Activated naive CD4-positive, alpha-beta T cell treated with anti-CD3 and anti-CD28 coated beads for 36 hours (primary cell): ENCODE results near the gene SLIT1. TPM values are rescaled to one million over a fixed set of nuclear protein-coding genes. Genes with fewer than 3 reads are reported as not detected.

Experiments used
- CTCF ChIA-PET: fragments of 350-600 bp; sonication (Branson Sonifier 250); formaldehyde crosslinking; loops from one replicate; lab custom pipeline; 2021; ENCODE audit warnings: antibody characterized with exemption; lab: Charles Lee
- DNase-seq: peaks from one replicate; pipeline ENCODE4 v3.0.0-alpha.2; 2020
- H3K27ac Mint-ChIP-seq: one replicate; pipeline ENCODE4 v1.8.0; 2021; ENCODE audit warnings: mild to moderate bottlenecking, mixed read lengths
- H3K27me3 Mint-ChIP-seq: one replicate; pipeline ENCODE4 v1.8.0; 2021; ENCODE audit warnings: low read depth, mixed read lengths
- H3K36me3 Mint-ChIP-seq: one replicate; pipeline ENCODE4 v1.8.0; 2021; ENCODE audit warnings: low read depth, mixed read lengths
- H3K4me1 Mint-ChIP-seq: one replicate; pipeline ENCODE4 v1.8.0; 2021; ENCODE audit warnings: low read depth, mixed read lengths
- H3K4me3 Mint-ChIP-seq: one replicate; pipeline ENCODE4 v1.8.0; 2021; ENCODE audit warnings: mild to moderate bottlenecking, moderate library complexity, mixed read lengths
- H3K9me3 Mint-ChIP-seq: one replicate; pipeline ENCODE4 v1.8.0; 2021; ENCODE audit warnings: mixed read lengths
- intact Hi-C: fragments of 100-400 bp; cut with micrococcal nuclease; formaldehyde crosslinking; loops from one replicate; pipeline ENCODE4 v1.15.1; 2023
- total RNA-seq, 2 experiments: library from RNA; stranded (reverse); gene quantifications; one replicate each; pipeline ENCODE4 v1.2.3, GENCODE V29; 2021

Gene SLIT1
- total RNA-seq, 2 experiments from 2014 or later = 0.44 to 0.60 TPM

- CTCF ChIA-PET = interaction anchor here (1.4 kb wide), 1 partner anchor 144 kb away, joined by 3 read pairs; no protein-coding TSS in a partner anchor
- DNase-seq = no peak
- intact Hi-C loops = no loop called here
- Mint-ChIP-seq H3K27me3 (no peaks in the 10 kb centered on the region), H3K4me3 (no peak overlapping the region), H3K9me3 (no peaks in the 10 kb centered on the region), H3K36me3 (peaks cover 2% of the 10 kb centered on the region), H3K4me1 (peaks cover 2% of the 10 kb centered on the region), H3K27ac (no peak overlapping the region)
Measured at GRCh38 chr10:96992721-96993120, 193.0 kb downstream of the SLIT1 start.

- Mint-ChIP-seq H3K27me3 (no peaks in the 10 kb centered on the region), H3K4me3 (no peak overlapping the region), H3K27ac (no peak overlapping the region), H3K4me1 (peaks cover 2% of the 10 kb centered on the region), H3K36me3 (peaks cover 2% of the 10 kb centered on the region), H3K9me3 (no peaks in the 10 kb centered on the region)
- CTCF ChIA-PET = interaction anchor here (0.7 to 1.1 kb wide), 2 partner anchors 34 to 220 kb away, joined by 3 to 4 read pairs; no protein-coding TSS in a partner anchor
- intact Hi-C loops = no loop called here
- no peak for DNase-seq
Measured at GRCh38 chr10:96991313-96991841, 194.4 kb downstream of the SLIT1 start.

- Mint-ChIP-seq H3K4me1 (peaks cover 8% of the 10 kb centered on the region), H3K4me3 (no peak overlapping the region), H3K27ac (no peak overlapping the region), H3K27me3 (no peaks in the 10 kb centered on the region), H3K36me3 (peaks cover 2% of the 10 kb centered on the region), H3K9me3 (no peaks in the 10 kb centered on the region)
- DNase-seq = no peak
- CTCF ChIA-PET = no interaction called here
- intact Hi-C loops = no loop called here
Measured at GRCh38 chr10:96988426-96988825, 197.3 kb downstream of the SLIT1 start.

GRCh38 chr10:96987842-96988175 lies 197.9 kb downstream of the SLIT1 start:
- Mint-ChIP-seq H3K27me3 (no peaks in the 10 kb centered on the region), H3K36me3 (peaks cover 2% of the 10 kb centered on the region), H3K4me3 (no peak overlapping the region), H3K4me1 (peaks cover 8% of the 10 kb centered on the region), H3K9me3 (no peaks in the 10 kb centered on the region), H3K27ac (no peak overlapping the region)
- CTCF ChIA-PET = no interaction called here
- DNase-seq = no peak
- intact Hi-C loops = no loop called here

- Mint-ChIP-seq H3K4me3 (no peak overlapping the region), H3K36me3 (peaks cover 3% of the 10 kb centered on the region), H3K9me3 (no peaks in the 10 kb centered on the region), H3K27me3 (no peaks in the 10 kb centered on the region), H3K27ac (no peak overlapping the region), H3K4me1 (peaks cover 8% of the 10 kb centered on the region)
- DNase-seq = no peak
- CTCF ChIA-PET = interaction anchor here (0.6 to 1.0 kb wide), 3 partner anchors 38 to 613 kb away, joined by 3 to 5 read pairs (median 3); no protein-coding TSS in a partner anchor
- intact Hi-C loops = no loop called here
Measured at GRCh38 chr10:96987141-96987841, 198.5 kb downstream of the SLIT1 start.

- H3K27me3 Mint-ChIP-seq = no peaks in the 10 kb centered on the region
- H3K27ac Mint-ChIP-seq = no peak overlapping the region
- CTCF ChIA-PET = interaction anchor here (0.6 to 1.0 kb wide), 3 partner anchors 39 to 612 kb away, joined by 3 to 5 read pairs (median 3); no protein-coding TSS in a partner anchor
- DNase-seq = no peak
- H3K9me3 Mint-ChIP-seq = no peaks in the 10 kb centered on the region
- peaks cover 8% of the 10 kb centered on the region for H3K4me1 Mint-ChIP-seq
- no peak overlapping the region for H3K4me3 Mint-ChIP-seq
- intact Hi-C loops = no loop called here
- H3K36me3 Mint-ChIP-seq = peaks cover 10% of the 10 kb centered on the region
Measured at GRCh38 chr10:96986200-96986856, 199.4 kb downstream of the SLIT1 start.

GRCh38 chr10:96984541-96985131 lies 201.1 kb downstream of the SLIT1 start:
- Mint-ChIP-seq H3K4me3 (no peak overlapping the region), H3K27ac (no peak overlapping the region), H3K9me3 (no peaks in the 10 kb centered on the region), H3K27me3 (no peaks in the 10 kb centered on the region), H3K4me1 (peaks cover 6% of the 10 kb centered on the region), H3K36me3 (peaks cover 18% of the 10 kb centered on the region)
- DNase-seq = no peak
- intact Hi-C loops = no loop called here
- CTCF ChIA-PET = interaction anchor here (0.5 to 1.0 kb wide), 3 partner anchors 41 to 195 kb away, joined by 3 read pairs; no protein-coding TSS in a partner anchor

- no peak overlapping the region for H3K27ac Mint-ChIP-seq
- CTCF ChIA-PET = interaction anchor here (0.7 kb wide), 1 partner anchor 1289 kb away, joined by 3 read pairs; the partner anchor contains the start of gene TCTN3
- intact Hi-C loops = no loop called here
Measured at GRCh38 chr10:96982149-96982930, 203.4 kb downstream of the SLIT1 start.

GRCh38 chr10:96978621-96979154 lies 207.1 kb downstream of the SLIT1 start:
- H3K27ac Mint-ChIP-seq = peak overlapping the region; percentile 4

More at GRCh38 chr10:96982149-96982930, 203.4 kb downstream of the SLIT1 start:
- DNase-seq = no peak
- Mint-ChIP-seq H3K27me3 (no peaks in the 10 kb centered on the region), H3K4me3 (no peak overlapping the region), H3K9me3 (no peaks in the 10 kb centered on the region), H3K4me1 (peaks cover 18% of the 10 kb centered on the region), H3K36me3 (peaks cover 19% of the 10 kb centered on the region)

GRCh38 chr10:96975136-96975535 lies 210.6 kb downstream of the SLIT1 start:
- intact Hi-C loops = loop anchor here (5.0 kb wide), 1 partner anchor 68 kb away; no protein-coding TSS in a partner anchor
- no peaks in the 10 kb centered on the region for H3K9me3 Mint-ChIP-seq
- DNase-seq = no peak
- H3K27me3 Mint-ChIP-seq = no peaks in the 10 kb centered on the region
- H3K4me3 Mint-ChIP-seq = no peak overlapping the region
- no peak overlapping the region for H3K27ac Mint-ChIP-seq
- peaks cover 11% of the 10 kb centered on the region for H3K4me1 Mint-ChIP-seq
- H3K36me3 Mint-ChIP-seq = peaks cover 3% of the 10 kb centered on the region
- CTCF ChIA-PET = interaction anchor here (1.1 kb wide), 1 partner anchor 15 kb away, joined by 5 read pairs; no protein-coding TSS in a partner anchor

More at GRCh38 chr10:96978621-96979154, 207.1 kb downstream of the SLIT1 start:
- peaks cover 19% of the 10 kb centered on the region for H3K36me3 Mint-ChIP-seq
- DNase-seq = peak; percentile 28
- no peaks in the 10 kb centered on the region for H3K9me3 Mint-ChIP-seq
- H3K4me3 Mint-ChIP-seq = no peak overlapping the region
- CTCF ChIA-PET = interaction anchor here (0.7 to 1.2 kb wide), 3 partner anchors 47 to 337 kb away, joined by 3 to 6 read pairs (median 3); no protein-coding TSS in a partner anchor
- intact Hi-C loops = loop anchor here (1.0 to 5.0 kb wide), 4 partner anchors 71 to 389 kb away; no protein-coding TSS in a partner anchor
- H3K4me1 Mint-ChIP-seq = peaks cover 11% of the 10 kb centered on the region
- H3K27me3 Mint-ChIP-seq = no peaks in the 10 kb centered on the region
